Stimulated activated CD8-positive, alpha-beta memory T cell treated with anti-CD3 and anti-CD28 coated beads, Interleukin-2, amount 100 ng/mL, for 48 hours (primary cell): ENCODE results near the gene KIAA0319L.
A peak's percentile ranks its signal among the peaks of the same experiment; 100 is the strongest.

Experiments
- DNase-seq, 2 donors: peaks; one replicate each; pipeline ENCODE4 v3.0.0-alpha.2; 2020; ENCODE audit warnings: low read depth in 2 of 2

The KIAA0319L gene

GRCh38 chr1:35563166-35563565 lies 6.0 kb upstream of the KIAA0319L start:
- DNase-seq = no peak

- DNase-seq = no peak
Observed at GRCh38 chr1:35561972-35562680, 4.9 kb upstream of the KIAA0319L start.

GRCh38 chr1:35561297-35561971 lies 4.2 kb upstream of the KIAA0319L start:
- DNase-seq = no peak

GRCh38 chr1:35560256-35561225 lies 3.3 kb upstream of the KIAA0319L start:
- DNase-seq = no peak

GRCh38 chr1:35559317-35559944 lies 2.2 kb upstream of the KIAA0319L start:
- no peak for DNase-seq

GRCh38 chr1:35558374-35559316 lies 1.4 kb upstream of the KIAA0319L start:
- no peak for DNase-seq

- peak; percentile 93 to 96 for DNase-seq
Observed at GRCh38 chr1:35557611-35558373, 589 bp upstream of the KIAA0319L start, which contains the start of gene NCDN. NCDN (plus strand) TSS chr1:35557799; CDS start chr1:35558191, 392 bp downstream.

- DNase-seq = no peak
Observed at GRCh38 chr1:35556484-35557117, 602 bp downstream of the KIAA0319L start.

GRCh38 chr1:35555601-35556477 lies 1.4 kb downstream of the KIAA0319L start:
- DNase-seq = no peak

- DNase-seq = no peak
Observed at GRCh38 chr1:35555212-35555584, 2.0 kb downstream of the KIAA0319L start.

- DNase-seq = no peak
Observed at GRCh38 chr1:35554266-35555211, 2.7 kb downstream of the KIAA0319L start.

- DNase-seq = no peak
Observed at GRCh38 chr1:35553851-35554250, 3.4 kb downstream of the KIAA0319L start.

- no peak for DNase-seq
Observed at GRCh38 chr1:35546614-35547013, 10.6 kb downstream of the KIAA0319L start.

GRCh38 chr1:35544976-35545375 lies 12.2 kb downstream of the KIAA0319L start:
- DNase-seq = no peak

- no peak for DNase-seq
Observed at GRCh38 chr1:35539824-35540261, 17.4 kb downstream of the KIAA0319L start.

- DNase-seq = no peak
Observed at GRCh38 chr1:35539073-35539823, 18.0 kb downstream of the KIAA0319L start.
